AG04450 (cell line): ENCODE measurements around the gene C7orf57. TPM values are rescaled to one million over a fixed set of nuclear protein-coding genes. Genes with fewer than 3 reads are reported as not detected.

ENCODE experiments used
- CTCF ChIA-PET: fragments of 300-600, 350-600 bp; formaldehyde crosslinking; extraction: SDS; loops from one replicate; lab custom pipeline; 2022; ENCODE audit warnings: antibody characterized with exemption, inconsistent platforms; lab: Charles Lee
- POLR2A ChIA-PET: fragments of 350-600 bp; formaldehyde crosslinking; extraction: SDS; loops from one replicate; lab custom pipeline; 2021; ENCODE audit warnings: antibody characterized with exemption, inconsistent platforms; lab: Yijun Ruan, JAX
- DNase-seq: peaks from one replicate; pipeline ENCODE4 v3.0.0-alpha.2; 2011; ENCODE audit warnings: low read depth, low spot score
- H3K27ac ChIP-seq: one replicate; pipeline ENCODE4 v1.5.1; 2012; ENCODE audit warnings: low read depth, low read length, control low read depth
- H3K27me3 ChIP-seq: one replicate; pipeline ENCODE4 v1.6.0; 2012; ENCODE audit warnings: low read length; ENCODE audit not compliant: control insufficient read depth, insufficient read depth
- H3K4me3 ChIP-seq: 2 replicates; pipeline ENCODE4 v1.5.1; 2011; ENCODE audit warnings: mild to moderate bottlenecking, low read depth, low read length, control low read depth
- H3K9me3 ChIP-seq: 2 replicates; pipeline ENCODE4 v1.5.1; 2012; ENCODE audit warnings: low read length; ENCODE audit not compliant: control insufficient read depth, insufficient read depth
- CTCF ChIP-seq: IDR thresholded peaks from 2 replicates; pipeline ENCODE4 v1.5.1; 2011; ENCODE audit warnings: low read depth, low read length, control low read depth, inconsistent platforms
- polyA plus RNA-seq: library from polyadenylated mRNA; depleted of rRNA; stranded (reverse); fragments of >200 nt; gene quantifications from 2 replicates; pipeline ENCODE4 v1.2.3, GENCODE V29; 2011

C7orf57 gene
- polyA plus RNA-seq, 1 experiment, result not detected

- POLR2A ChIA-PET, result no interaction called here
- Histone ChIP-seq H3K27ac (no peak overlapping the region), H3K27me3 (peaks cover 22% of the 10 kb centered on the region), H3K4me3 (no peak overlapping the region), H3K9me3 (no peaks in the 10 kb centered on the region; the same call in 1 of the 2 replicates)
- no peak for DNase-seq
- no peak for TF ChIP-seq CTCF
- CTCF ChIA-PET, result no interaction called here
Measured at GRCh38 chr7:48031111-48031510, 4.2 kb upstream of the C7orf57 start.

- no peak for DNase-seq
- TF ChIP-seq CTCF, result no peak
- POLR2A ChIA-PET, result no interaction called here
- CTCF ChIA-PET, result no interaction called here
- Histone ChIP-seq H3K27me3 (peaks cover 28% of the 10 kb centered on the region), H3K27ac (no peak overlapping the region), H3K9me3 (no peaks in the 10 kb centered on the region; the same call in 1 of the 2 replicates), H3K4me3 (no peak overlapping the region)
Measured at GRCh38 chr7:48033922-48034321, 1.4 kb upstream of the C7orf57 start.

GRCh38 chr7:48035967-48036478, 680 bp downstream of the C7orf57 start:
- peak overlapping the region; percentile 63 for H3K4me3 ChIP-seq
- POLR2A ChIA-PET, result no interaction called here
- peaks cover 21% of the 10 kb centered on the region for H3K27me3 ChIP-seq
- no peak overlapping the region for H3K27ac ChIP-seq
- CTCF ChIA-PET, result no interaction called here
- no peak for TF ChIP-seq CTCF
- DNase-seq, result no peak
- no peaks in the 10 kb centered on the region; the same call in 1 of the 2 replicates for H3K9me3 ChIP-seq

DNA sequence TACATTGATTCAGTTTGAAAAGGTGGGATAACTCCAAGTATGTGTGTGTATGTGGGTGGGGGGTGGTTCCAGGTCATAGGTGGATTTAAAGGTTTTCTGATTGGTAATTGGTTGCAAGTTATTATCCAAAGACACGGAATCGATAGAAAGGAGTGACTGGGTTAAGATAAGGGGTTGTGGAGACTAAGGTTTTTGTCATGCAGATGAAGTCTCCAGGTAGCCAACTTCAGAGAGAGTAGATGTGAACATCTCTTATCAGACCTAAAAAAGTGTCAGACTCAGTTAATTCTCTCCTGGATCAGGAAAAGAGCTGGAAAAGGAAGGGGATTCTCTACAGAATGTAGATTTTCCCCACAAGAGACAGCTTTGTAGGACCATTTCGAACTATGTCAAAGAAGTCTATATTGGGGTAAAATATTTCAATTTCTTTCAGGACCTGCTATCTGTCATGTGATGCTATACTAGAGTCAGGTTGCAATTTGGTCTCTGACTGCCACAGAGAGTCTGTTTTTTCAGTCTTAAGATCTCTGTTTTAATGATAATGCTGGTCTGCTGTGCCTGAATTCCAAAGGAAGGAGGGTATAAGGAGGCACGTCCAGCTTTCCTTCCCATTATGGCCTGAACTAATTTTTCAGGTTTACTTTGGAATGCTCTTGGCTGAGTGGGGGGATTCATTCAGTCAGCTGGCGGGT, 3.6 kb downstream of the C7orf57 start:
- H3K27me3 ChIP-seq, result peaks cover 21% of the 10 kb centered on the region
- TF ChIP-seq CTCF, result no peak
- H3K4me3 ChIP-seq, result no peak overlapping the region
- no peak overlapping the region for H3K27ac ChIP-seq
- H3K9me3 ChIP-seq, result no peaks in the 10 kb centered on the region; the same call in 1 of the 2 replicates
- DNase-seq, result no peak
- CTCF ChIA-PET, result interaction anchor here (0.6 kb wide), 1 partner anchor 47 kb away, joined by 9 read pairs; no protein-coding TSS in a partner anchor
- POLR2A ChIA-PET, result no interaction called here

- no peak for TF ChIP-seq CTCF
- H3K4me3 ChIP-seq, result no peak overlapping the region
- POLR2A ChIA-PET, result no interaction called here
- no peaks in the 10 kb centered on the region; the same call in 1 of the 2 replicates for H3K9me3 ChIP-seq
- DNase-seq, result no peak
- no peak overlapping the region for H3K27ac ChIP-seq
- H3K27me3 ChIP-seq, result peaks cover 13% of the 10 kb centered on the region
- CTCF ChIA-PET, result no interaction called here
Measured at GRCh38 chr7:48040944-48041652, 5.8 kb downstream of the C7orf57 start.
